Heart right ventricle (tissue), 16 donors: ENCODE results near the gene LETMD1. TPM values are rescaled to one million over a fixed set of nuclear protein-coding genes. Genes with fewer than 3 reads are reported as not detected.

Source experiments
- ATAC-seq, 8 donors: fragments of 200-7000 bp; cut with Tn5 transposase; one replicate each; pipeline ENCODE4 v1.9.1; 2020; ENCODE audit warnings: mild to moderate bottlenecking in 8 of 8, moderate library complexity in 8 of 8, moderate number of reproducible peaks in 1 of 8
- DNase-seq, 2 donors: peaks; one replicate each; pipeline ENCODE4 v3.0.0-alpha.2; 2020
- H3K27ac ChIP-seq, 10 donors: fragments of 200-600 bp; sonication (generic) in 2 of 10; one replicate each; pipeline versions ENCODE4 v1.5.0 to v1.8.0; 2020 to 2022; ENCODE audit warnings: mild to moderate bottlenecking in 3 of 10
- H3K27me3 ChIP-seq, 7 donors: fragments of 200-600 bp; one replicate each; pipeline ENCODE4 v1.8.0; 2021 to 2022; ENCODE audit warnings: mild to moderate bottlenecking in 2 of 7
- H3K36me3 ChIP-seq, 9 donors: fragments of 200-600 bp; sonication (generic) in 1 of 9; one replicate each; pipeline versions ENCODE4 v1.5.0 to v1.8.0; 2020 to 2022; ENCODE audit warnings: mild to moderate bottlenecking in 2 of 9
- H3K4me1 ChIP-seq, 9 donors: fragments of 200-600 bp; sonication (generic) in 1 of 9; one replicate each; pipeline versions ENCODE4 v1.5.0 to v1.8.0; 2020 to 2022; ENCODE audit warnings: mild to moderate bottlenecking in 4 of 9
- H3K4me3 ChIP-seq, 10 donors: fragments of 200-600 bp; sonication (generic) in 2 of 10; one replicate each; pipeline versions ENCODE4 v1.5.0 to v1.8.0; 2020 to 2022; ENCODE audit warnings: mild to moderate bottlenecking in 7 of 10, moderate library complexity in 2 of 10
- H3K9me3 ChIP-seq, 11 donors: fragments of 200-600 bp in 10 of 11; sonication (generic) in 2 of 11; one replicate each; pipeline versions ENCODE4 v1.5.0 to v1.8.0; 2013 to 2022; ENCODE audit warnings: mild to moderate bottlenecking in 2 of 11, control low read depth in 1 of 11, moderate library complexity in 1 of 11
- WGBS, 2 donors: extraction: QIAGEN DNeasy Blood & Tissue Kit; methylation state at CpG; one replicate each; pipeline ENCODE4 v1.1.7; 2013; ENCODE audit warnings: inconsistent platforms in 1 of 2; 5-methylcytosine and 5-hydroxymethylcytosine counted together
- intact Hi-C, 10 donors: fragments of 100-400 bp; cut with DNase I; formaldehyde crosslinking; loops; one replicate each; pipeline versions ENCODE4 v1.11.1 to v1.14.2; 2022
- polyA plus RNA-seq, 2 donors: library from polyadenylated mRNA; stranded (reverse); fragments of 200-250 nt; gene quantifications; one replicate each; pipeline ENCODE4 v1.2.3, GENCODE V29; 2013
- total RNA-seq, 10 donors: library from RNA; stranded (reverse); fragmentation: NEBNext Ultra II Directional in 3 of 10; extraction: Animal tissue kit (Norgen Biotek cat#: 25700) in 3 of 10; gene quantifications; one replicate each; pipeline versions ENCODE4 v1.2.1 to v1.2.4, GENCODE V29; 2021 to 2023
- TF ChIP-seq, protein P1 (sequence below), 9 donors: fragments of 200-600 bp; sonication (generic) in 2 of 9; IDR thresholded peaks; one replicate each; pipeline versions ENCODE4 v1.5.0 to v1.8.0; 2021 to 2022; ENCODE audit warnings: antibody characterized with exemption in 9 of 9, mild to moderate bottlenecking in 5 of 9, moderate library complexity in 1 of 9
- donor health status: Arrhythmogenic right ventricular cardiomyopathy.
- donor health status: ischemic (EF 13 %, LVEDD 7.1; RV severe dilation, severe dysfunction).
- donor health status: healthy with polysubstance abuse.
- donor health status: DM: no; HTN: yes; CAD: no.
- donor health status: DM: no; HTN: no; CAD: no.
- donor health status: ischemic (EF 25% LVEDD 6.9; RV normal size, moderate dysfunction).
- donor health status: ischemic (EF 25% LVEDD 5.7; RV mildly dilated, moderate dysfunction).
- donor health status: healthy.
- donor health status: DM: yes; HTN: yes; CAD: no.
- donor health status: Ischemic cardiomyopathy.
- donor health status: ischemic (EF 35%, LVEDD 5.7; RV mildly dilated, moderate dysfunction).
- donor health status: nonischemic (EF 11% LVEDD 7.7; RV severe dilation, severe dysfunction).
- donor health status: DM: yes; HTN: yes; CAD: no.
- donor health status: PGD.
- donor health status: ischemic (EF 29% LVEDD 5.4; RV normal size, mild dysfunction).
- donor health status: nonischemic (EF 23%, LVEDD 6.1; RV moderate dilation, normal function).

Gene LETMD1
- total and polyA plus RNA-seq, 12 donors = 17.3 to 27.3 (median 22.6) TPM

DNA sequence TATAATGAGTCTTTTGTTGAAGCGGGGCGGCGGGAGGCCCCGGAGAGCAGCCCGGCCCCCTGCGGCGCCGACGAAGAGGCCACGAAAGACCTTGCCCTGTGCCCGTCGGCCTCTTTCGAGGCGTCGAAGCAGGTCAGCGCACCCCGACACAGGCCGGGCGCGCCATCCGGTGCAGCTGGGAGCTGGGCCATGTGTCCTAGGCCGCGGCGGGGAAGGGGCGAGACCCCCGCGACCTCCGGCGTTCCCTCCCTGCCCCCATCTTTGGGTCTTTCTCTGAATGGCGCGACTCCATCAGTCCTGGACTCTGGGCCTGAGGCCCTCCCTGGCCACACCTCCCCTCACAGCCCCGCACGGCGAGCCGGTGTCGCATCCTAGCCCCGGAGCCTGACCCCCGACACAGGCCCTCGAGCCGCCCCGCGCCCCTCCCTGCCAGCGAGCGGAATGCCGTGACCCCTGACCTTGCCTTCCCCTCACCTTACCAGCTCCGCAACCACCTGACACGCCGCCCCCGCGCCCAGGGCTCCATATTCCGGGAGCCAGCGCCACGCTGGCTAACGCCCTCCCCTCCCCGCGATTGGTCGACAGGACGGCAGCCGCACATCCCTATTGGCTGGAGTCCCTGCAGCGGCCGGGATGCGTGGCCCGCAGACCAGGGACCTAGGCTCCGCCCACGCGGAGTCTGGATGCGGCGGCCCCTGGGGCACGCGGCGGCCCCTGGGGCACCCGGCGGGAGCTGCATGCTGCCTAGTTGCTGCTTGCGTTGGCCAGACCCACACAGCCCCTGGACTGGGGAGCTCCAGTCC lies 22.1 kb upstream of the LETMD1 start, which contains the start of gene SLC11A2:
Gene SLC11A2 (minus strand): TSS at position 549 of the 803 bp plus-strand sequence. CDS start 15,656 bp downstream, outside the sequence.
- Histone ChIP-seq H3K9me3 (no peaks in the 10 kb centered on the region), H3K27ac (peak within 1 kb of the TSS; percentile 38 to 93 (median 86)), H3K27me3 (no peaks in the 10 kb centered on the region), H3K4me1 (peaks cover 0 to 55% (median 16%) of the 10 kb centered on the region in 9 donors), H3K36me3 (no peaks in the 10 kb centered on the region), H3K4me3 (peak within 1 kb of the TSS; percentile 55 to 92 (median 76))
- intact Hi-C loops = no loop called here
- ATAC-seq = peak; percentile 98 to 99 (median 99)
- TF ChIP-seq, protein P1, sequence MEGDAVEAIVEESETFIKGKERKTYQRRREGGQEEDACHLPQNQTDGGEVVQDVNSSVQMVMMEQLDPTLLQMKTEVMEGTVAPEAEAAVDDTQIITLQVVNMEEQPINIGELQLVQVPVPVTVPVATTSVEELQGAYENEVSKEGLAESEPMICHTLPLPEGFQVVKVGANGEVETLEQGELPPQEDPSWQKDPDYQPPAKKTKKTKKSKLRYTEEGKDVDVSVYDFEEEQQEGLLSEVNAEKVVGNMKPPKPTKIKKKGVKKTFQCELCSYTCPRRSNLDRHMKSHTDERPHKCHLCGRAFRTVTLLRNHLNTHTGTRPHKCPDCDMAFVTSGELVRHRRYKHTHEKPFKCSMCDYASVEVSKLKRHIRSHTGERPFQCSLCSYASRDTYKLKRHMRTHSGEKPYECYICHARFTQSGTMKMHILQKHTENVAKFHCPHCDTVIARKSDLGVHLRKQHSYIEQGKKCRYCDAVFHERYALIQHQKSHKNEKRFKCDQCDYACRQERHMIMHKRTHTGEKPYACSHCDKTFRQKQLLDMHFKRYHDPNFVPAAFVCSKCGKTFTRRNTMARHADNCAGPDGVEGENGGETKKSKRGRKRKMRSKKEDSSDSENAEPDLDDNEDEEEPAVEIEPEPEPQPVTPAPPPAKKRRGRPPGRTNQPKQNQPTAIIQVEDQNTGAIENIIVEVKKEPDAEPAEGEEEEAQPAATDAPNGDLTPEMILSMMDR (IDR thresholded peaks at IDR 0.05) = peak in 4 of 9 donors; percentile 10 to 26 (median 26)
- peak; percentile 95 to 96 for DNase-seq
- 0 to 1% methylated on average over 67 to 74 of the region's 74 CpGs for WGBS, 2 donors

DNA sequence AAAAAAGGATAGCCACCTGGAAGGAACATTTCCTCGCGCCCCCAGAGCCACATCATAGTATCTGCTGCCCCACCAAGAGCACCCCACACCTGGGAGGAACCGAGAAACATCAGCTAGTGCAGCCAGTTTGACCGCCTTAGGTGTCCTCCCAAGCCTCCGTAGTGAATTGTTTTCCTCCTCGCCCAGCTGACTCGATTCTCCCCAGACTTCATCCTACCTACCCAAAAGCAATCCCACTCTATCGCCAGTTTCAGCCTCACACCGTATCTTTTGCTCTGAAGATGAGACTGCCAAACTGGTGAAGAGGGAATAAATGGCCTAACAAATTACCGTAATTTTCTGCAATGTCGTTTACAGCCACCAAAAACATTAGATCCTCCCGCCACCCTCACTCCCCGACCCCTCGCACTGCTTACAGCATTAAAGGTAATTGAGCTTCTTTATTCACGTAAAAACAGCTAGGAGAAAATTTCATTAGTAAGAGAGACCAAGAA lies 20.7 kb upstream of the LETMD1 start:
- Histone ChIP-seq H3K27me3 (no peaks in the 10 kb centered on the region), H3K9me3 (no peaks in the 10 kb centered on the region), H3K4me1 (peaks cover 0 to 42% (median 12%) of the 10 kb centered on the region in 9 donors), H3K27ac (no peak overlapping the region), H3K36me3 (no peaks in the 10 kb centered on the region), H3K4me3 (no peak overlapping the region)
- intact Hi-C loops = no loop called here
- TF ChIP-seq, protein P1 (IDR thresholded peaks at IDR 0.05) = no peak
- WGBS, 2 donors = 89 to 90% methylated on average over 15 of the region's 15 CpGs
- DNase-seq = no peak
- ATAC-seq = no peak

DNA sequence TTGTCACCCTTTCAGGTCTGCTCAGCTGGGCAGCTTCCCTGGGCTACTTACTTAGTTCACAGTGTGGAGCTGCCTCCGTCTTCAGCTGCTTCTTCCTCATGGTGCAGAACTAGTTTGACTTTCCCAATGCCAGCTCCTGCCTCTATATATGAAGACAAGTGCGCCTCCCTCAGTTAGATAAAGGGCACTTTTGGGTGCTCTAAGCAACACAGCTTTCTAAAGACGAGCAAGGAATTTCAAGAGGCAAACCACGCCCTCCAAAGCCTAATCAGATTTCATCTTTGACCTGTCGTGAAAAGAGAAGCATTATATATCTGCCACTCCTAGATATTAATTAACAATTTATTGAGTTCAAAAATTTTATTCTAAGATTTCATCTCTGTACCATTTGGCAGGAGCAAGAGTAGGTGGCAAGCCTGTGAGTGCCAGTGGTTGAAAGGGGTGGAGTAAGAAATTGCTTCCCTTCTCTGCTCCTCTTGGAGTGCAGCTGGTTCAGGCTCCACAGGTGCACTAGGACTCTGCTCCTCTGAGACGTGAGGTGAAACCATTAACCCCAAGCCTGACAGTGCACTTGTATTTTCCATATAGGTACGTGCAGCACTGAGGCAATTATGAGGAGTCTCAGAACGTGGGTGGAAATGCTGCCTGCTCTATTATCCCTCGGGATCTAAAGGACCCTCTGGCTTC lies 19.9 kb upstream of the LETMD1 start:
- 27% methylated on average over 9 of the region's 9 CpGs for WGBS, 2 donors
- Histone ChIP-seq H3K27me3 (no peaks in the 10 kb centered on the region), H3K36me3 (no peaks in the 10 kb centered on the region), H3K4me3 (no peak overlapping the region), H3K27ac (no peak overlapping the region), H3K9me3 (no peaks in the 10 kb centered on the region), H3K4me1 (peaks cover 0 to 33% (median 12%) of the 10 kb centered on the region in 9 donors)
- TF ChIP-seq, protein P1 (IDR thresholded peaks at IDR 0.05) = peak in 2 of 9 donors; percentile 17 to 42
- intact Hi-C loops = no loop called here
- DNase-seq (no peak), ATAC-seq (no peak)

DNA sequence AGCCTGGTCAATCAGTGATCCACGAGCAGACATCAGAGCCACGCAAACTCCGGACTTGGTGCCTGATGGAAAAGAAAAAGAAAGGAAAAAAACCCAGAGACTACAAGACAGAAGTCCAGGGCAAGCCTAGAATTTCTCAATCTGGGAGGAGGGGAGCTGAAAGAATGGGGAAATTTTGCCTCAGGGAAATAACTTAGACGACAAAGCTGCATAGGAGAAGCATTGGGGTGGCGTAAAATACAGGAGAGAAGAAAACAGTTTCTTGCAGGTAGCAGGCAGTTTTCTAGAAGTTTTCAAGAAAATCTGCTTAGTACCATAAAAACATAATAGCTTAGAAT lies 19.3 kb upstream of the LETMD1 start:
- no peaks in the 10 kb centered on the region for H3K9me3 ChIP-seq
- TF ChIP-seq, protein P1 (IDR thresholded peaks at IDR 0.05) = no peak
- H3K4me1 ChIP-seq = peaks cover 0 to 28% (median 12%) of the 10 kb centered on the region in 9 donors
- no peak overlapping the region for H3K4me3 ChIP-seq
- ATAC-seq (no peak), DNase-seq (no peak)
- H3K27me3 ChIP-seq = no peaks in the 10 kb centered on the region
- intact Hi-C loops = no loop called here
- no peak overlapping the region for H3K27ac ChIP-seq
- 74 to 76% methylated on average over 5 of the region's 5 CpGs for WGBS, 2 donors
- H3K36me3 ChIP-seq = no peaks in the 10 kb centered on the region
